Tibial nerve (tissue), 3 donors: ENCODE measurements around the gene PRKCG.

Experiments used
- POLR2A ChIP-seq, 2 donors: fragments of 450-650 bp; IDR thresholded peaks; one replicate each; pipeline ENCODE4 v1.6.1; 2017; ENCODE audit warnings: antibody characterized with exemption in 2 of 2, mild to moderate bottlenecking in 2 of 2, moderate library complexity in 2 of 2
- TF ChIP-seq, protein P1 (sequence below), 5 experiments: fragments of 200-600 bp in 3 of 5; fragments of 450-650 bp in 2 of 5; sonication (generic) in 3 of 5; IDR thresholded peaks; one replicate each; pipeline ENCODE4 v1.5.1; 2016 to 2019; ENCODE audit warnings: antibody characterized with exemption in 5 of 5, mild to moderate bottlenecking in 3 of 5, moderate library complexity in 2 of 5

DNA sequence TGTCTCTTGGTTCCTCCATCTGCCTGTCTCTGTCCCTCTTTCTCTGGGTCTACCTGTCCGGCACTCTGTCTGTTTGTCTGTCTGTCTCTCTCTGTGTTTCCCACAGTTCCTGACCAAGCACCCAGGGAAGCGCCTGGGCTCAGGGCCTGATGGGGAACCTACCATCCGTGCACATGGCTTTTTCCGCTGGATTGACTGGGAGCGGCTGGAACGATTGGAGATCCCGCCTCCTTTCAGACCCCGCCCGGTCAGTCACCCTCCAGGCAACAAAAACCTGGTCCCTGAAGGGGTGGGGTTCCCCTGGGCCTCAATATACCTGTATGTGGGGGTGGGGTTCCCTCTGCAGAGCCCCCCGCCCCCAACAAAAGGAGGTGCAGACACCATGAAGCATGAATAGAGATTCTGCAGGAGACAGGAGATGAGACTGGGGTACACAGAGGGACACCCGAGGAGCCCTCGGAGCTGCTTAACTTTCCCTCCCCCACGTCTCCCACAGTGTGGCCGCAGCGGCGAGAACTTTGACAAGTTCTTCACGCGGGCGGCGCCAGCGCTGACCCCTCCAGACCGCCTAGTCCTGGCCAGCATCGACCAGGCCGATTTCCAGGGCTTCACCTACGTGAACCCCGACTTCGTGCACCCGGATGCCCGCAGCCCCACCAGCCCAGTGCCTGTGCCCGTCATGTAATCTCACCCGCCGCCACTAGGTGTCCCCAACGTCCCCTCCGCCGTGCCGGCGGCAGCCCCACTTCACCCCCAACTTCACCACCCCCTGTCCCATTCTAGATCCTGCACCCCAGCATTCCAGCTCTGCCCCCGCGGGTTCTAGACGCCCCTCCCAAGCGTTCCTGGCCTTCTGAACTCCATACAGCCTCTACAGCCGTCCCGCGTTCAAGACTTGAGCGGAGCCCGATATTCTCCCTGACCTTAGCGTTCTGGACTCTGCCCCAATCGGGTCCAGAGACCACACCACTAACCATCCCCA is 24.5 kb downstream of the PRKCG start:
- no peak for TF ChIP-seq POLR2A (IDR thresholded peaks at IDR 0.05)
- TF ChIP-seq, protein P1, sequence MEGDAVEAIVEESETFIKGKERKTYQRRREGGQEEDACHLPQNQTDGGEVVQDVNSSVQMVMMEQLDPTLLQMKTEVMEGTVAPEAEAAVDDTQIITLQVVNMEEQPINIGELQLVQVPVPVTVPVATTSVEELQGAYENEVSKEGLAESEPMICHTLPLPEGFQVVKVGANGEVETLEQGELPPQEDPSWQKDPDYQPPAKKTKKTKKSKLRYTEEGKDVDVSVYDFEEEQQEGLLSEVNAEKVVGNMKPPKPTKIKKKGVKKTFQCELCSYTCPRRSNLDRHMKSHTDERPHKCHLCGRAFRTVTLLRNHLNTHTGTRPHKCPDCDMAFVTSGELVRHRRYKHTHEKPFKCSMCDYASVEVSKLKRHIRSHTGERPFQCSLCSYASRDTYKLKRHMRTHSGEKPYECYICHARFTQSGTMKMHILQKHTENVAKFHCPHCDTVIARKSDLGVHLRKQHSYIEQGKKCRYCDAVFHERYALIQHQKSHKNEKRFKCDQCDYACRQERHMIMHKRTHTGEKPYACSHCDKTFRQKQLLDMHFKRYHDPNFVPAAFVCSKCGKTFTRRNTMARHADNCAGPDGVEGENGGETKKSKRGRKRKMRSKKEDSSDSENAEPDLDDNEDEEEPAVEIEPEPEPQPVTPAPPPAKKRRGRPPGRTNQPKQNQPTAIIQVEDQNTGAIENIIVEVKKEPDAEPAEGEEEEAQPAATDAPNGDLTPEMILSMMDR (IDR thresholded peaks at IDR 0.05), result peak; percentile 61 to 79 (median 68)
